ENCODE data around the gene RRP8.

The RRP8 gene

GRCh38 chr11:6596239-6596877 lies 7.1 kb downstream of the RRP8 start:
- no peaks in the 10 kb centered on the region for H3K27me3 ChIP-seq (replicated peaks; ENCODE audit: insufficient read depth, low read length)
- peaks cover 8% of the 10 kb centered on the region; the same call in 1 of the 2 replicates for H3K36me3 ChIP-seq (replicated peaks; ENCODE audit: insufficient read depth, low read length)

GRCh38 chr11:6594142-6594768 lies 9.2 kb downstream of the RRP8 start:
- no peak for DNase-seq
- no peak overlapping the region for H3K4me2 ChIP-seq (ENCODE audit: low read depth, low read length)
- no peaks in the 10 kb centered on the region for H3K9me3 ChIP-seq (replicated peaks; ENCODE audit: insufficient read depth, low read length)
- no peak overlapping the region for H3K4me3 ChIP-seq (ENCODE audit: low read length)
- no peak overlapping the region for H2AFZ ChIP-seq (ENCODE audit: low read length)
- no peaks in the 10 kb centered on the region for H3F3A ChIP-seq (ENCODE audit: insufficient read depth, low read length)
- 0 out of 2 replicates have a peak, but pooled peaks cover 3% of the 10 kb centered on the region for H4K20me1 ChIP-seq (ENCODE audit: insufficient read depth, low read length)
- H3K27me3 ChIP-seq (replicated peaks; ENCODE audit: insufficient read depth, low read length) = no peaks in the 10 kb centered on the region
- no peaks in the 10 kb centered on the region for H3K9me2 ChIP-seq (replicated peaks; ENCODE audit: insufficient read depth, low read length)
- no peak for TF ChIP-seq EZH2 (optimal IDR thresholded peaks at IDR 0.05; ENCODE audit: low read depth, low read length)
- no peak for TF ChIP-seq CTCF (IDR thresholded peaks at IDR 0.05; ENCODE audit: low read length)
- TF ChIP-seq EZH2phosphoT487 (IDR thresholded peaks at IDR 0.05; ENCODE audit: low read length) = no peak
- H3K79me2 ChIP-seq (ENCODE audit: low read length) = peaks cover 41% of the 10 kb centered on the region
- no peak overlapping the region for H3K9ac ChIP-seq (ENCODE audit: low read length)
- no peaks in the 10 kb centered on the region for H3K36me3 ChIP-seq (replicated peaks; ENCODE audit: insufficient read depth, low read length)
- no peaks in the 10 kb centered on the region for H3K4me1 ChIP-seq (ENCODE audit: low read length)
- H3K27ac ChIP-seq (ENCODE audit: low read length) = no peak overlapping the region

More at GRCh38 chr11:6596239-6596877, 7.1 kb downstream of the RRP8 start:
- TF ChIP-seq EZH2phosphoT487 (IDR thresholded peaks at IDR 0.05; ENCODE audit: low read length) (no peak), CTCF (IDR thresholded peaks at IDR 0.05; ENCODE audit: low read length) (no peak), EZH2 (optimal IDR thresholded peaks at IDR 0.05; ENCODE audit: low read depth, low read length) (no peak)
- Histone ChIP-seq H3K9me2 (replicated peaks; ENCODE audit: insufficient read depth, low read length) (no peaks in the 10 kb centered on the region), H3K9me3 (replicated peaks; ENCODE audit: insufficient read depth, low read length) (no peaks in the 10 kb centered on the region), H3K9ac (ENCODE audit: low read length) (no peak overlapping the region), H3K79me2 (ENCODE audit: low read length) (peaks cover 62% of the 10 kb centered on the region), H3F3A (ENCODE audit: insufficient read depth, low read length) (no peaks in the 10 kb centered on the region), H2AFZ (ENCODE audit: low read length) (no peak overlapping the region), H4K20me1 (ENCODE audit: insufficient read depth, low read length) (peaks cover 9% of the 10 kb centered on the region; the same call in 1 of the 2 replicates), H3K27ac (ENCODE audit: low read length) (no peak overlapping the region), H3K4me2 (ENCODE audit: low read depth, low read length) (no peak overlapping the region), H3K4me1 (ENCODE audit: low read length) (no peaks in the 10 kb centered on the region), H3K4me3 (ENCODE audit: low read length) (no peak overlapping the region)
- DNase-seq = no peak

GRCh38 chr11:6588018-6588417 lies 15.4 kb downstream of the RRP8 start:
- no peaks in the 10 kb centered on the region for H3K27me3 ChIP-seq (replicated peaks; ENCODE audit: insufficient read depth, low read length)
- no peaks in the 10 kb centered on the region for H3K36me3 ChIP-seq (replicated peaks; ENCODE audit: insufficient read depth, low read length)
- H3K4me2 ChIP-seq (ENCODE audit: low read depth, low read length) = no peak overlapping the region
- no peak for TF ChIP-seq EZH2 (optimal IDR thresholded peaks at IDR 0.05; ENCODE audit: low read depth, low read length)
- no peak for TF ChIP-seq EZH2phosphoT487 (IDR thresholded peaks at IDR 0.05; ENCODE audit: low read length)
- TF ChIP-seq CTCF (IDR thresholded peaks at IDR 0.05; ENCODE audit: low read length) = no peak
- H2AFZ ChIP-seq (ENCODE audit: low read length) = no peak overlapping the region
- H3K79me2 ChIP-seq (ENCODE audit: low read length) = peaks cover 17% of the 10 kb centered on the region; the same call in 1 of the 2 replicates
- H3K4me3 ChIP-seq (ENCODE audit: low read length) = no peak overlapping the region
- no peak overlapping the region for H3K9ac ChIP-seq (ENCODE audit: low read length)
- H3K27ac ChIP-seq (ENCODE audit: low read length) = no peak overlapping the region
- DNase-seq = no peak
- H3K4me1 ChIP-seq (ENCODE audit: low read length) = no peaks in the 10 kb centered on the region
- no peaks in the 10 kb centered on the region for H3F3A ChIP-seq (ENCODE audit: insufficient read depth, low read length)
- H3K9me3 ChIP-seq (replicated peaks; ENCODE audit: insufficient read depth, low read length) = no peaks in the 10 kb centered on the region
- no peaks in the 10 kb centered on the region for H4K20me1 ChIP-seq (ENCODE audit: insufficient read depth, low read length)
- no peaks in the 10 kb centered on the region for H3K9me2 ChIP-seq (replicated peaks; ENCODE audit: insufficient read depth, low read length)

All from MM.1S (cell line).